Activated naive CD4-positive, alpha-beta T cell treated with anti-CD3 and anti-CD28 coated beads, Interleukin-2, amount 10 ng/mL, durations not matched to agents 7 days and 5 days (primary cell): ENCODE results near the gene PDCL3.

Experiments used
- CTCF ChIA-PET: fragments of 350-600 bp; sonication (Branson Sonifier 250); formaldehyde crosslinking; loops from one replicate; lab custom pipeline; 2021; ENCODE audit warnings: antibody characterized with exemption; lab: Charles Lee
- DNase-seq: peaks from one replicate; pipeline ENCODE4 v3.0.0-alpha.2; 2020
- H3K27ac Mint-ChIP-seq: one replicate; pipeline ENCODE4 v1.8.0; 2021; ENCODE audit warnings: mild to moderate bottlenecking, moderate library complexity, mixed read lengths
- H3K27me3 Mint-ChIP-seq: one replicate; pipeline ENCODE4 v1.8.0; 2021; ENCODE audit warnings: mild to moderate bottlenecking, mixed read lengths
- H3K36me3 Mint-ChIP-seq: one replicate; pipeline ENCODE4 v1.8.0; 2021; ENCODE audit warnings: mixed read lengths
- H3K4me1 Mint-ChIP-seq: one replicate; pipeline ENCODE4 v1.8.0; 2021; ENCODE audit warnings: mixed read lengths
- H3K4me3 Mint-ChIP-seq: one replicate; pipeline ENCODE4 v1.8.0; 2021; ENCODE audit warnings: mild to moderate bottlenecking, moderate library complexity, mixed read lengths
- H3K9me3 Mint-ChIP-seq: one replicate; pipeline ENCODE4 v1.8.0; 2021; ENCODE audit warnings: mixed read lengths

The PDCL3 gene

DNA sequence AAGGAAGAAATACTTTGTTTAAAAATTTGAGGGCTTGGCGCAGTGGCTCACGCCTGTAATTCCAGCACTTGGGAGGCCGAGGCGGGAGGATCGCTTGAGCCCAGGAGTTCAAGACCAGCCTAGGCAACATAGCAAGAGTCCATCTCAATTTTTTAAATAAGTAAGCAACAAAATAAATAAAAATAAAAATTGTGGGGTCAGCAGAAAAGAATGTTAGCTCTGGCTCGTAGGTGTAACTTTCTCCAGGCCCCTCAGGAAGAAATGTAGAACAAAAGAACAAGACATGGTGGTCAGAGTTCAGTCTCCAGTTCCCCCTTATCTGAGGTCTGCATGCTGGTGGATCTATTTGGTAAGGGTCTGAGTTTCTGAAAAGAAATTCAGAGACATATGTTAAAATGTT lies 20.4 kb upstream of the PDCL3 start:
- CTCF ChIA-PET = interaction anchor here (0.6 to 1.1 kb wide), 2 partner anchors 10 to 805 kb away, joined by 3 read pairs; no protein-coding TSS in a partner anchor
- Mint-ChIP-seq H3K4me1 (peaks cover 3% of the 10 kb centered on the region), H3K27me3 (peaks cover 16% of the 10 kb centered on the region), H3K4me3 (no peak overlapping the region), H3K9me3 (no peaks in the 10 kb centered on the region), H3K27ac (no peak overlapping the region), H3K36me3 (no peaks in the 10 kb centered on the region)
- no peak for DNase-seq

DNA sequence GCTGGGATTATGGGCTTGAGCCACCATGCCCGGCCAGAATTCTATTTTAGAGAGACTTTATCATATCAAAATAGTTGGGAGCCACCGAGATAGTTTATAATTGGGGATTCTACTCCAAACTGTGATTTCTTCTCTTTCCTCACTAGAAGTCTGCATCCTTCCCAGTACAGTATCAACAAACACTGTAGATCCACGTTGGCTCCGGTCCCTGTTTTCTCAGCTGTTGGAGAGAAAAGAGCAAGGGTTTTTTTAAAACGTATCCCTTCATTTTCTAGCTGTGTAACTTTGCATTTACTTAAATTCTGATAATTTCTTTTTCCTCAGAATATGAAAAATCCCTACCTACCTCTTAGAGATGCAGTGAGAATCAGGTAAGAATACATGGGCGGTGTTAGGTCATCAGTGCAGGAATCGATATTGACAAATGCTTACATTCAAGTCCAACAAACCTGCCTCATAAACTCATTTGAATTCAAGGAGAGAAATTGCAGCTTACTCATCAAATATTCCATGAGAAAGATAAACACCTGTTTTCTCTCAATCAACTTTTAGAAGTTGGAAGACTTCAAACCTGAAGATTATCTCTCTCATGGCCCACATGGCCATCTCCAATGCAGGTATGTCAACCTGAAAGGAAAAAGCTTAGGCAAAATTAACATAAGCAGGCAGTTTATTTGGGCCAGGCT lies 17.7 kb upstream of the PDCL3 start:
- CTCF ChIA-PET = interaction anchor here (0.9 kb wide), 1 partner anchor 146 kb away, joined by 3 read pairs; no protein-coding TSS in a partner anchor
- H3K4me1 Mint-ChIP-seq = peaks cover 3% of the 10 kb centered on the region
- DNase-seq = no peak
- H3K27ac Mint-ChIP-seq = no peak overlapping the region
- H3K9me3 Mint-ChIP-seq = no peaks in the 10 kb centered on the region
- no peaks in the 10 kb centered on the region for H3K36me3 Mint-ChIP-seq
- peaks cover 22% of the 10 kb centered on the region for H3K27me3 Mint-ChIP-seq
- no peak overlapping the region for H3K4me3 Mint-ChIP-seq

DNA sequence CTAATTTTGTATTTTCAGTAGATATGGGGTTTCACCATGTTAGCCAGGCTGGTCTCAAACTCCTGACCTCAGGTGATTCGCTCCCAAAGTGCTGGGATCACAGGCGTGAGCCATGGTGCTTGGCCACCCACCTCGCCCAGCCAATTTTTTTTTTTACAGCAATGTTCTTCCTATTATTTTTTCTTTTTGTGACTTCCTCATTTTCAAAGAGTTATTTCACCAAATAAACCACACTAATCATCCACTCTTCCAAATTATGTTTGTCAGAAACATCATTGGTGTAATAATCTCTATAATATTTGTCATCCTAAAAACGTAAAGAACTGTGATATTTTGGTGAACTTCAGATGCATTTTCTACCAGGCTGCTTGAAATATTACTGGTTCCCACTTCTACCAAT lies 16.3 kb upstream of the PDCL3 start:
- CTCF ChIA-PET = no interaction called here
- no peak overlapping the region for H3K27ac Mint-ChIP-seq
- no peak for DNase-seq

DNA sequence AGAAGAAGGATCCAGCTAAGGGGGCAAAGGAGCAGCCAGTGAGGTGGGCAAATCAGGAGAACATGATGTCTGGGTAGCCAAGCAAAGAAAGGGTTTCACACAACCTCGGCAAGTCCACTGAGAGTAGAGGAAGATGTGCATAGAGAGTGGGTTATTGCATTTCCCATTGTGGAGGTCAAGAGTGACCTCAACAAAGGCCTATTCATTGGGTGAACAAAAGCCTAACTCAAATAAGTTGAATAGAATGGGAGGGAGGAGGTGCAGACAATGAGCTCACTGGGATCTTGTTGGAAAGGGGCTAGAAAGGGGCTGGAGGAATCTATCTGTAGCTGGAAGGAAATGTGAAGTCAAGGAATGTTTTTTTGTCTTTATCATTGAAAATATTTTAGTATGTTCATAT lies 14.0 kb upstream of the PDCL3 start:
- peaks cover 3% of the 10 kb centered on the region for H3K4me1 Mint-ChIP-seq
- H3K9me3 Mint-ChIP-seq = peaks cover under 1% of the 10 kb centered on the region
- CTCF ChIA-PET = interaction anchor here (0.9 to 1.5 kb wide), 4 partner anchors 23 to 451 kb away, joined by 3 to 4 read pairs (median 3); no protein-coding TSS in a partner anchor
- H3K27me3 Mint-ChIP-seq = peaks cover 20% of the 10 kb centered on the region
- no peak overlapping the region for H3K27ac Mint-ChIP-seq
- DNase-seq = no peak
- H3K36me3 Mint-ChIP-seq = peaks cover under 1% of the 10 kb centered on the region
- H3K4me3 Mint-ChIP-seq = no peak overlapping the region

More for the DNA sequence above, 16.3 kb upstream of the PDCL3 start:
- Mint-ChIP-seq H3K9me3 (no peaks in the 10 kb centered on the region), H3K4me1 (peaks cover under 1% of the 10 kb centered on the region), H3K4me3 (no peak overlapping the region), H3K27me3 (peaks cover 22% of the 10 kb centered on the region), H3K36me3 (no peaks in the 10 kb centered on the region)

DNA sequence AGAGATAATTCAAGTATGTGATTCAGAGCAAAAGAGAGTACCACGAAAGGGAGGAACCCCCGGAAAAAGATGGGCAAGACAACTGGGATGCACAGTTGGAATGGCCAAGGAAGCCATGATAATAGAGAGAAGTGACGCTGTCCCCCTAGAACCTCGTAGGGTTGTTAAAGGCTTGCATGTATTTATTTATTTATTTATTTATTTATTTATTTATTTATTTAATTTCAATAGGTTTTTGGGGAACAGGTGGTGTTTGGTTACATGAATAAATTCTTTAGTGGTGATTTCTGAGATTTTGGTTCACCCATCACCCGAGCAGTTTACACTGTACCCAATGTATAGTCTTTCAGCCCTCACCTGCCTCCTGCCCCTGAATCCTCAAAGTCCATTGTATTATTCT lies 11.5 kb upstream of the PDCL3 start:
- no peak overlapping the region for H3K4me3 Mint-ChIP-seq
- no peak overlapping the region for H3K27ac Mint-ChIP-seq
- H3K9me3 Mint-ChIP-seq = peaks cover 7% of the 10 kb centered on the region
- H3K36me3 Mint-ChIP-seq = peaks cover 5% of the 10 kb centered on the region
- CTCF ChIA-PET = no interaction called here
- peaks cover 11% of the 10 kb centered on the region for H3K27me3 Mint-ChIP-seq
- DNase-seq = no peak
- peaks cover 21% of the 10 kb centered on the region for H3K4me1 Mint-ChIP-seq

DNA sequence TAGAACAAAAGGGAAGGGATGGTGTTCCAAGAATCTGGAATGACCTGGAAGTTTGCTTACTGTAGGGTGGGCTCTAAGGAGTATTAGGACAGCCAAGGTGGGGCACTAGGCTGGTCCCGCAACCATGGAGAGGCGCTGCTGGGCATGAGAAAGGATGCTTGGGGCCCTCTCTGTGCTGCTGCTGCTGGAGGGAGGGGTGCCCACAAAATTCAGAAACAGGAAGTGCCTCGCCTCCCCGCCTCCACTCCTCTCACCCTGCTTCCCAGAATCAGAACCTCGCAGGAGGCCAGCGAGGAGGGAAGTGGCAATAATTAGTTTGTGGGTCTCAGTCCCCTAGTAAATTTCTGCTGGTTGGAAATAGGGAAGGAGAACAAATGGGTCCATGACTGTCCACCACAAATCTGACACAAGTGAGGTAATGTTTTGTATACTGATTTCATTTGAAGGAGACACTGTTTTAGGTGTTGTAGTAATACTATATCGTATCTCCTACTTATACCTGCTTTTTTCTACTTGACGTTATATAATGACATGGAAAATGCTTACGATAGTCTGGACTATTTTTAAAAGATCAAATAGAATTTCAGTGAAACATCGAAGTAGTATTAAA lies 7.9 kb upstream of the PDCL3 start:
- Mint-ChIP-seq H3K4me1 (peaks cover 35% of the 10 kb centered on the region), H3K4me3 (peak overlapping the region; percentile 51), H3K27me3 (no peaks in the 10 kb centered on the region), H3K36me3 (peaks cover 5% of the 10 kb centered on the region), H3K27ac (peak overlapping the region; percentile 86), H3K9me3 (peaks cover 7% of the 10 kb centered on the region)
- CTCF ChIA-PET = no interaction called here
- peak; percentile 71 for DNase-seq

DNA sequence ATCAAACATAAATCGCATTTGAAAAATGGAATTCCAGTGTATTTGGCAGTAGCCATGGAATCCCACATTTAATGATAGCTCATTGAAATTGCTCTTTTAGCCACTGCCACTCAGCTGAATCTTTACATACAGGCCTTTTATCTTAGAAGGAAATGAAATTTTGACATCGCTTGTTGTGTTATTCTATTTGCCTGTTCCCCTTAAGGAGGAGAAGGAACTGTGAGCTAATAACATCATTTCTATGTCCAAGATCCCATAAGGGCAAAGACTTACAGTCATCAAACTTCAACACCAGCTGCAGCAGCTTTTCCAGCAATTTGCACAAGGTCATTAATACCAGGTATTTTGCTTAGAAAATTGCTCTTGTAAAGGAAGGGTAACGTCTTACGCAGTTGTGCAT lies 6.0 kb upstream of the PDCL3 start:
- H3K36me3 Mint-ChIP-seq = peaks cover 5% of the 10 kb centered on the region
- H3K27ac Mint-ChIP-seq = no peak overlapping the region
- peaks cover 52% of the 10 kb centered on the region for H3K4me1 Mint-ChIP-seq
- H3K27me3 Mint-ChIP-seq = no peaks in the 10 kb centered on the region
- DNase-seq = no peak
- peaks cover 7% of the 10 kb centered on the region for H3K9me3 Mint-ChIP-seq
- no peak overlapping the region for H3K4me3 Mint-ChIP-seq
- CTCF ChIA-PET = no interaction called here

DNA sequence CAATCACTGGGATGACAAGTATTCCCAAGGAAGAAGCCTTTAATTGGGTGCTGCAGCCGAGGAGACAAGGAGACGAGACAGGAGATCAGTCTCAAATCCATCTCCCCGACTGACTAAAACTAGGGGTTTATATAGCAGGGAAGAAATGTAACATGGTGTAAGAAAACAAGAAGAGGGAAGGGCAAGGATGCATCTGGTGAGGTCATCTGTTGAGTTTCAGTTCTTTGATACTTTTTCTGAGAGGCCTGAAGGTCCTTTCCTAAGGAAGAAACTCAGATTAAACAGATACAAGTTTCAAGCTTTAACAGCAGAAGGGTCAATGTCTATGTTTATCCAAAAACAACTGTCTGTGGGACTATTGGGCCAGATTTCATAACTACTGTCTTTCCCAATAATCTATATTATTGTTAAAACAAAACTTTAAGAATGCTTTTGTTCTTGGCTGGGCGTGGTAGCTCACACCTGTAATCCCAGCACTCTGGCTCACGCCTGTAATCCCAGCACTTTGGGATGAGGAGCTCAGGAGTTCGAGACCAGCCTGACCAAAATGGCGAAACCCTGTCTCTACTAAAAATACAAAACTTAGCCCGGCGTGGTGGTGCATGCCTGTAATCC lies 2.5 kb upstream of the PDCL3 start:
- CTCF ChIA-PET = interaction anchor here (0.8 to 1.2 kb wide), 2 partner anchors 21 to 426 kb away, joined by 5 read pairs; no protein-coding TSS in a partner anchor
- Mint-ChIP-seq H3K4me3 (peak overlapping the region; percentile 88), H3K9me3 (no peaks in the 10 kb centered on the region), H3K27ac (peak overlapping the region; percentile 100), H3K36me3 (peaks cover 1% of the 10 kb centered on the region), H3K27me3 (no peaks in the 10 kb centered on the region), H3K4me1 (peaks cover 52% of the 10 kb centered on the region)
- no peak for DNase-seq

DNA sequence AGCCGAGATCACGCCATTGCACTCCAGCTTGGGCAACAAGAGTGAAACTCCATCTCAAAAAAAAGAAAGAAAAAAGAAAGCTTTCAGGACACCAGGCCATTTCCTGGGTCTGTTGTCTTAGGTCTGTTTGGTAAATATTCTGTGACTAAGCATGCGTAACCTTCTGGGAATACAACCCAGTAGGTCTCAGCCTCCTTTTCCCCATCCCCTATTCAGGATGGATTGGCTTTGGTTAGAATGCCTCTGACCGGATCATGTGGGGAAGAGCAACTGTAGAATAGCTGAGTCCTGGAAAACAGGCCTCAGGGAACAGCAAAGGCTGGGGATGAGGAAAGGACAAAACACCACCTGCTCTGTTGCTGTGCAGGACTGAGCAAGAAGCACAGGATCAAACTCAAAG lies 1.6 kb upstream of the PDCL3 start:
- H3K4me1 Mint-ChIP-seq = peaks cover 58% of the 10 kb centered on the region
- peak overlapping the region; percentile 88 for H3K4me3 Mint-ChIP-seq
- no peaks in the 10 kb centered on the region for H3K9me3 Mint-ChIP-seq
- DNase-seq = no peak
- H3K27ac Mint-ChIP-seq = peak overlapping the region; percentile 100
- CTCF ChIA-PET = interaction anchor here (0.8 to 1.0 kb wide), 2 partner anchors 21 to 115 kb away, joined by 3 to 5 read pairs; no protein-coding TSS in a partner anchor
- peaks cover 5% of the 10 kb centered on the region for H3K36me3 Mint-ChIP-seq
- no peaks in the 10 kb centered on the region for H3K27me3 Mint-ChIP-seq

DNA sequence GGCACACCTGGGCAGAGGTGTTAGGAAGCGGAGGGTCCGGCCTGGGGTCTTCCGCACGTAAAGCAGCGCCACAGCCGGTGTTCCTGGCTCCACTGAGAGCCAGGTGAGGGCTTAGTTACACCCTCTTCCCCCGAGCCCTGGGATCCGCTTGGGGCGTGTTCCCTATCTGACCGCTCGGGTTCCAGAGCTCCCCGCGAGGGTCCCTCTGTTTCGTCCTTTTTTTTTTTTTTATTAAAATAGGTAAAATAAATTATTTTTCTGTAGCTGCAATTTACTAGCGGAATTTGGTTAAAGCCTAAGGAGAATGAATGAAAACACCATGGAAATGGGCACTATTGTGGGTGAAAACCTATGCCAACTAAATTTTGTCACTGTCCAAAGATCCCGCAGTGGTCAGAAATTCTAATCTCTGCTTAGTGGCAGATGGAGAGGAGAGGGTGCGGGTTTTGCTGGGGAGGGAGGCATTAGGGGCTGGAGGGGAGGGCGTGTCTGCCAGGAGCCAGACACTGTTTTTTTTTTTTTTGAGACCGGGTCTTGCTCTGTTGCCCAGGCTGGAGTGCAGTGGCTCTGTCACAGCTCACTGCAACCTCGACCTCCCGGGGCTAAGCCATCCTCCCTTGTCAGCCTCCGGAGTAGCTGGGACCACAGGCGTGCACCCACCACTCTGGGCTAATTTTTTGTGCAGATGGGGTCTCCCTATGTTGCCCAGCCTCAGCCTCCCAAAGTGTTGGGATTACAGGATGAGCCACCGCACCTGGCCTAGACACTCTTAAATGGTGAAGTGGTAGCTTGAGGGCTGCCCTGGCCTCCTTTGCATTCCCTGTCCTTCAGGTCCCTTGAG lies 834 bp downstream of the PDCL3 start:
- no peak for DNase-seq
- peak overlapping the region; percentile 100 for H3K27ac Mint-ChIP-seq
- CTCF ChIA-PET = interaction anchor here (1.0 to 1.2 kb wide), 5 partner anchors 8 to 45 kb away, joined by 3 to 4 read pairs (median 3); no protein-coding TSS in a partner anchor
- H3K4me1 Mint-ChIP-seq = peaks cover 66% of the 10 kb centered on the region
- no peaks in the 10 kb centered on the region for H3K27me3 Mint-ChIP-seq
- H3K9me3 Mint-ChIP-seq = no peaks in the 10 kb centered on the region
- peaks cover 21% of the 10 kb centered on the region for H3K36me3 Mint-ChIP-seq
- H3K4me3 Mint-ChIP-seq = peak overlapping the region; percentile 88

DNA sequence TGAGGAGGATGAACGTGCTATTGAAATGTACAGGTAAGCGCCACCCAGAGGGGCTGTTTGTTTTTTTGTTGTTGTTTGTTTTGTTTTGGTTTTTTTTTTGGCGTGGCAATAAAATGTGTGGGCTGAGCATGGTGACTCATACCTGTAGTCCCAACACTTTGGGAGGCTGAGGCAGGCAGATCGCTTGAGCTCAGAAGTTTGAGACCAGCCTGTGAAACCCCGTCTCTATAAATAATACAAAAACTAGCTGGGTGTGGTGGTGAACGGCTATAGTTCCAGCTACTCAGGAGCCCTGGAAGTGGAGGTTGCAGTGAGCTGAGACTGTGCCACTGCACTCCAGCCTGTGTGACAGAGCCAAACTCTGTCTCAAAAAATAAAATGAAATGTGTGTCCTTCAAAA lies 6.2 kb downstream of the PDCL3 start:
- Mint-ChIP-seq H3K27ac (peak overlapping the region; percentile 22), H3K4me3 (no peak overlapping the region), H3K4me1 (peaks cover 50% of the 10 kb centered on the region), H3K27me3 (no peaks in the 10 kb centered on the region), H3K36me3 (peaks cover 46% of the 10 kb centered on the region), H3K9me3 (no peaks in the 10 kb centered on the region)
- CTCF ChIA-PET = interaction anchor here (0.7 kb wide), 1 partner anchor 30 kb away, joined by 3 read pairs; no protein-coding TSS in a partner anchor
- DNase-seq = no peak

DNA sequence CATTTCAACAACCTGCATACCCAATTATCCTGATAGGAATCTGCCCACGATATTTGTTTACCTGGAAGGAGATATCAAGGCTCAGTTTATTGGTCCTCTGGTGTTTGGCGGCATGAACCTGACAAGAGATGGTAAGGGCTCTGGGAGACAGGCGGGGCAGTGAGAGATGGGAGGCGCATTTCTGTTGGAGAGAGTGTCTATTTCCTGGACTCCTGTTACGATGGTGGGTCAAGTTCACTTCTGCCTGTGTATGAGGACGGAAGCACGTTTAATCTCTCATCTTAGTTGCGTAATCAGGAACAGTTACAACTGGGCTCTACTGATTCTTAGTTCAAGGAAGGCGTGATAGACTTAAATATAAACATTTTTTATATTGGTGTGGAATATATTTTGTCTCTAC lies 8.9 kb downstream of the PDCL3 start:
- no peaks in the 10 kb centered on the region for H3K27me3 Mint-ChIP-seq
- no peak overlapping the region for H3K4me3 Mint-ChIP-seq
- H3K9me3 Mint-ChIP-seq = no peaks in the 10 kb centered on the region
- H3K4me1 Mint-ChIP-seq = peaks cover 27% of the 10 kb centered on the region
- DNase-seq = no peak
- H3K36me3 Mint-ChIP-seq = peaks cover 50% of the 10 kb centered on the region
- CTCF ChIA-PET = interaction anchor here (0.9 to 1.3 kb wide), 2 partner anchors 8 to 23 kb away, joined by 3 read pairs; partner anchors contain the start of gene PDCL3
- no peak overlapping the region for H3K27ac Mint-ChIP-seq

DNA sequence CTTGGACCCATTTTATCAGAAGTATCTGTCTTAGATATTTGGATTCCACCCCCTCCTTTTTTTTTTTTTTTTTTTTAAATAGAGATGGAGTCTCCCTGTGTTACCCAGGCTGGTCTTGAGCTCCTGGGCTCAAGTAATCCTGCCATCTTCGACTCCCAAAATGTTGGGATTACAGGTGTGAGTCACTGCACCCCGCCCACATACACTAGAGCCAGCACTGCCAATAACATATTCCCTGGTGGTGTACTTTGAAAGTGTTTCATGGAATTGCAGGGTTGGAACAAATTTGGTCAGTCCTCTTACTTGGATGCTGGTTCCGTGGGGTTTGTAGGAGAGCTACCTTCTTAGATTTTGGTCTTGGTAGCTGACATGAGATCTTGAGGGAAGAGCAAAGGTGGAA lies 15.0 kb downstream of the PDCL3 start:
- H3K27me3 Mint-ChIP-seq = no peaks in the 10 kb centered on the region
- no peak for DNase-seq
- H3K27ac Mint-ChIP-seq = no peak overlapping the region
- CTCF ChIA-PET = interaction anchor here (0.8 to 1.1 kb wide), 2 partner anchors 16 to 17 kb away, joined by 3 read pairs; no protein-coding TSS in a partner anchor
- no peaks in the 10 kb centered on the region for H3K9me3 Mint-ChIP-seq
- peaks cover 36% of the 10 kb centered on the region for H3K4me1 Mint-ChIP-seq
- H3K36me3 Mint-ChIP-seq = peaks cover 24% of the 10 kb centered on the region
- H3K4me3 Mint-ChIP-seq = no peak overlapping the region
